ENCODE results near the gene LBH. TPM values are rescaled to one million over a fixed set of nuclear protein-coding genes. Genes with fewer than 3 reads are reported as not detected.

The LBH gene
- total and polyA plus RNA-seq, 2 experiments from 2014 or later = 54.1 to 75.9 TPM

GRCh38 chr2:30306522-30306921, 75.2 kb downstream of the LBH start:
- H3K4me3 ChIP-seq = no peak overlapping the region
- no peaks in the 10 kb centered on the region for H4K20me1 ChIP-seq (ENCODE audit: insufficient read depth, poor library complexity, severe bottlenecking)
- H3K27ac ChIP-seq = no peak overlapping the region
- no peak for TF ChIP-seq CTCF (IDR thresholded peaks at IDR 0.05; ENCODE audit: poor library complexity)
- TF ChIP-seq EZH2phosphoT487 (IDR thresholded peaks at IDR 0.05; ENCODE audit: low read depth, severe bottlenecking, unreplicated experiment) = no peak
- no peak for TF ChIP-seq EZH2 (IDR thresholded peaks at IDR 0.05; ENCODE audit: borderline replicate concordance)
- H3K9me3 ChIP-seq (ENCODE audit: low read depth) = no peaks in the 10 kb centered on the region
- DNase-seq (ENCODE audit: low spot score) = no peak
- no peaks in the 10 kb centered on the region for H3K27me3 ChIP-seq
- no peak overlapping the region for H3K4me2 ChIP-seq
- no peaks in the 10 kb centered on the region for H3K9me2 ChIP-seq (replicated peaks; ENCODE audit: insufficient read depth)
- 90% methylated on average over 4 of the region's 4 CpGs for WGBS (ENCODE audit: low lambda C conversion rate, missing lambda C conversion rate)
- H3K36me3 ChIP-seq (replicated peaks; ENCODE audit: insufficient read depth, low read depth) = no peaks in the 10 kb centered on the region
- peaks cover under 1% of the 10 kb centered on the region for H3K4me1 ChIP-seq (ENCODE audit: insufficient read depth)
- H3K79me2 ChIP-seq = no peaks in the 10 kb centered on the region
- no peak overlapping the region for H2AFZ ChIP-seq

- no peak for DNase-seq (ENCODE audit: low spot score)
- H3K9me3 ChIP-seq (ENCODE audit: low read depth) = no peaks in the 10 kb centered on the region
- no peaks in the 10 kb centered on the region for H3K27me3 ChIP-seq
- no peaks in the 10 kb centered on the region for H3K9me2 ChIP-seq (replicated peaks; ENCODE audit: insufficient read depth)
- H3K4me3 ChIP-seq = no peak overlapping the region
- no peaks in the 10 kb centered on the region for H3K36me3 ChIP-seq (replicated peaks; ENCODE audit: insufficient read depth, low read depth)
- no peak overlapping the region for H3K27ac ChIP-seq
- TF ChIP-seq EZH2 (IDR thresholded peaks at IDR 0.05; ENCODE audit: borderline replicate concordance) (no peak), CTCF (IDR thresholded peaks at IDR 0.05; ENCODE audit: poor library complexity) (no peak), EZH2phosphoT487 (IDR thresholded peaks at IDR 0.05; ENCODE audit: low read depth, severe bottlenecking, unreplicated experiment) (no peak)
- H2AFZ ChIP-seq = no peak overlapping the region
- H3K79me2 ChIP-seq = no peaks in the 10 kb centered on the region
- no peak overlapping the region for H3K4me2 ChIP-seq
- H3K4me1 ChIP-seq (ENCODE audit: insufficient read depth) = no peaks in the 10 kb centered on the region
- H4K20me1 ChIP-seq (ENCODE audit: insufficient read depth, poor library complexity, severe bottlenecking) = no peaks in the 10 kb centered on the region
- WGBS (ENCODE audit: low lambda C conversion rate, missing lambda C conversion rate) = 98% methylated on average over 2 of the region's 2 CpGs
Measured at GRCh38 chr2:30308280-30308679, 76.9 kb downstream of the LBH start.

Small RNA genes within 50 kb of the gene (small RNA-seq; reads per million reads assigned to genes)
- not detected for gene SNORA10B

Other genes with a start within 250 kb of the LBH start
- gene YPEL5, start 84.5 kb upstream of the LBH start, total RNA-seq = 98.3 and 117 TPM in 2 replicates
- gene YPEL5, start 84.5 kb upstream of the LBH start, polyA plus RNA-seq = 94.4 and 104 TPM in 2 replicates
- 13.6 and 15.4 TPM in 2 replicates for gene LCLAT1, start 215.7 kb downstream of the LBH start, total RNA-seq
- 9.8 and 10.1 TPM in 2 replicates for gene LCLAT1, start 215.7 kb downstream of the LBH start, polyA plus RNA-seq